Mesothelial cell of epicardium (in vitro differentiated cells): ENCODE data around the gene ARHGEF39. TPM values are rescaled to one million over a fixed set of nuclear protein-coding genes. Genes with fewer than 3 reads are reported as not detected.

Source experiments
- DNase-seq, 2 experiments: peaks; one replicate each; pipeline ENCODE4 v3.0.0; 2021; ENCODE audit warnings: low spot score in 2 of 2; ENCODE audit not compliant: unreplicated experiment in 2 of 2
- H3K27ac Mint-ChIP-seq: 2 replicates; pipeline ENCODE4 v1.8.0; 2021; ENCODE audit warnings: mixed read lengths
- H3K27me3 Mint-ChIP-seq: 2 replicates; pipeline ENCODE4 v1.8.0; 2021; ENCODE audit warnings: low read depth, mixed read lengths
- H3K36me3 Mint-ChIP-seq: 2 replicates; pipeline ENCODE4 v1.8.0; 2021; ENCODE audit warnings: mixed read lengths
- H3K4me1 Mint-ChIP-seq: 2 replicates; pipeline ENCODE4 v1.8.0; 2021; ENCODE audit warnings: mixed read lengths
- H3K4me3 Mint-ChIP-seq: 2 replicates; pipeline ENCODE4 v1.8.0; 2021; ENCODE audit warnings: mild to moderate bottlenecking, moderate library complexity, mixed read lengths
- H3K9me3 Mint-ChIP-seq: 2 replicates; pipeline ENCODE4 v1.8.0; 2021; ENCODE audit warnings: mixed read lengths
- total RNA-seq: library from RNA; stranded (reverse); gene quantifications from 3 replicates; pipeline ENCODE4 v1.2.1, GENCODE V29; 2021
- TF ChIP-seq, protein P1 (sequence below): fragments of 200-600 bp; sonication (generic); IDR thresholded peaks from one replicate; pipeline ENCODE4 v1.5.0; 2021; ENCODE audit warnings: antibody characterized with exemption; ENCODE audit not compliant: unreplicated experiment

ARHGEF39 gene
- total RNA-seq, 1 donor from 2014 or later, result 6.3 TPM

DNA sequence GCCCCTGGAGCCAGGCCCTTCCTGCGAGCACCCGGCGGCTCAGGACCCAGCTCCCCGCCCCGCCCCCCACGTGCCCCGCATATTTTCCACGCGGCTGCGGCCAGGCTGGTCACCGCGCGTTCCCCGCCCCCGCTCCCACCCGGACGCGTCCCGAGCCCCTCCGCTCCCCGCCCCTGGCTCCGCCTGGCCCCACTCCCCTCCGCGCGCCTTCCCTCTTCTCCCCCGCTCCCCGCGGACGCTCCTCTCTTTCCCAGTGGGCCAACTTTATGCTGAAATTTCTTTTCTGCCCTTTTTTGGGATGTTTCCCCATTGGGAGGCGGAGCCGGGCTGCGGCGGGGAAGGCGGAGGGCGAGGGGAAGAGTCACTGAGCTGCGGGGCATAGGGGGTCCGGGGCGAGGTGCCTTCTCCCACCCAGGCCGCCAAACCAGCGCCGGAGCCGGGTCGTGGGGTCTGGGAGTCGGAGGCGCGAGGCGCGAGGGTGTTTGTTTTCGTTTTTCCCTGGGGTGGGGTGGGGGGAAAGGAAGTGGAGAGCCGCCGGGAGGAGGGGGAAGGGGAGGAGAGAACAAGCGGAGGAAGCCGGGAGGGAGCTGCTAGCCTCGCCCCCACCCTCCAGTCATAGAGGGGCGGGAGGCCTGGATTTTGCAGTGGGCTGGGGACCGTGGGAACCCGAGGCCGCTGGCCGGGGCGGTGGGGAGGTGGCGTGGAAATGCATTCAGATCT, 25.8 kb upstream of the ARHGEF39 start:
- Mint-ChIP-seq H3K4me1 (peaks cover 38% of the 10 kb centered on the region), H3K9me3 (no peaks in the 10 kb centered on the region), H3K27ac (peak overlapping the region; percentile 95), H3K36me3 (peaks cover 8% of the 10 kb centered on the region), H3K27me3 (no peaks in the 10 kb centered on the region), H3K4me3 (peak overlapping the region; percentile 88)
- peak; percentile 72 to 74 for DNase-seq
- TF ChIP-seq, protein P1, sequence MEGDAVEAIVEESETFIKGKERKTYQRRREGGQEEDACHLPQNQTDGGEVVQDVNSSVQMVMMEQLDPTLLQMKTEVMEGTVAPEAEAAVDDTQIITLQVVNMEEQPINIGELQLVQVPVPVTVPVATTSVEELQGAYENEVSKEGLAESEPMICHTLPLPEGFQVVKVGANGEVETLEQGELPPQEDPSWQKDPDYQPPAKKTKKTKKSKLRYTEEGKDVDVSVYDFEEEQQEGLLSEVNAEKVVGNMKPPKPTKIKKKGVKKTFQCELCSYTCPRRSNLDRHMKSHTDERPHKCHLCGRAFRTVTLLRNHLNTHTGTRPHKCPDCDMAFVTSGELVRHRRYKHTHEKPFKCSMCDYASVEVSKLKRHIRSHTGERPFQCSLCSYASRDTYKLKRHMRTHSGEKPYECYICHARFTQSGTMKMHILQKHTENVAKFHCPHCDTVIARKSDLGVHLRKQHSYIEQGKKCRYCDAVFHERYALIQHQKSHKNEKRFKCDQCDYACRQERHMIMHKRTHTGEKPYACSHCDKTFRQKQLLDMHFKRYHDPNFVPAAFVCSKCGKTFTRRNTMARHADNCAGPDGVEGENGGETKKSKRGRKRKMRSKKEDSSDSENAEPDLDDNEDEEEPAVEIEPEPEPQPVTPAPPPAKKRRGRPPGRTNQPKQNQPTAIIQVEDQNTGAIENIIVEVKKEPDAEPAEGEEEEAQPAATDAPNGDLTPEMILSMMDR, result no peak

DNA sequence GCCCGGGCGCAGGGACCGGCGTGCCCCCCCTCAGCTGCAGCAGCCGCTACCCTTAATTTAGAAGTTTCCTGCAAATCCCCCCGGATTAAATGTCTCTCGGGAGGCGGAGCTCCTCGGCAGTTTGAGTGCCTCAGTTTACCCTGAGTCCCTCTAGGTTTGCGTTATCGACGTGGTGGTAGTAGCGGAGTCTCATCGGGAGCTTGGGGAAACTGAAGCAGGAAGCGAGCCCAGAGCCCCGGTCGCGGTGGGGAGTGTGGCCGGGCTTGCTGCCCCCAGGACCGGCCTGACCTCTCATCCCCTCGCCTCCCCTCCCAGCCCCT, 25.3 kb upstream of the ARHGEF39 start:
- H3K4me1 Mint-ChIP-seq, result peaks cover 38% of the 10 kb centered on the region
- H3K36me3 Mint-ChIP-seq, result peaks cover 9% of the 10 kb centered on the region
- H3K4me3 Mint-ChIP-seq, result peak overlapping the region; percentile 88
- TF ChIP-seq, protein P1, result no peak
- H3K27ac Mint-ChIP-seq, result peak overlapping the region; percentile 84
- no peaks in the 10 kb centered on the region for H3K27me3 Mint-ChIP-seq
- no peaks in the 10 kb centered on the region for H3K9me3 Mint-ChIP-seq
- DNase-seq, result no peak

- H3K36me3 Mint-ChIP-seq, result peaks cover 9% of the 10 kb centered on the region
Measured at GRCh38 chr9:35689542-35690293, 24.7 kb upstream of the ARHGEF39 start, which contains the start of gene TPM2. TPM2 (minus strand) TSS chr9:35689925; CDS start chr9:35689817, 108 bp downstream.

GRCh38 chr9:35688558-35689541, 23.9 kb upstream of the ARHGEF39 start:
- Mint-ChIP-seq H3K27me3 (no peaks in the 10 kb centered on the region), H3K36me3 (peaks cover 14% of the 10 kb centered on the region), H3K4me1 (peaks cover 38% of the 10 kb centered on the region), H3K4me3 (peak overlapping the region; percentile 88), H3K9me3 (no peaks in the 10 kb centered on the region), H3K27ac (peak overlapping the region; percentile 97)
- TF ChIP-seq, protein P1, result no peak
- DNase-seq, result no peak

More at GRCh38 chr9:35689542-35690293, 24.7 kb upstream of the ARHGEF39 start, which contains the start of gene TPM2:
- TF ChIP-seq, protein P1, result no peak
- H3K4me3 Mint-ChIP-seq, result peak within 1 kb of the TSS; percentile 88
- no peaks in the 10 kb centered on the region for H3K27me3 Mint-ChIP-seq
- peaks cover 38% of the 10 kb centered on the region for H3K4me1 Mint-ChIP-seq
- DNase-seq, result peak; percentile 53 to 73
- peak within 1 kb of the TSS; percentile 97 for H3K27ac Mint-ChIP-seq
- H3K9me3 Mint-ChIP-seq, result no peaks in the 10 kb centered on the region

DNA sequence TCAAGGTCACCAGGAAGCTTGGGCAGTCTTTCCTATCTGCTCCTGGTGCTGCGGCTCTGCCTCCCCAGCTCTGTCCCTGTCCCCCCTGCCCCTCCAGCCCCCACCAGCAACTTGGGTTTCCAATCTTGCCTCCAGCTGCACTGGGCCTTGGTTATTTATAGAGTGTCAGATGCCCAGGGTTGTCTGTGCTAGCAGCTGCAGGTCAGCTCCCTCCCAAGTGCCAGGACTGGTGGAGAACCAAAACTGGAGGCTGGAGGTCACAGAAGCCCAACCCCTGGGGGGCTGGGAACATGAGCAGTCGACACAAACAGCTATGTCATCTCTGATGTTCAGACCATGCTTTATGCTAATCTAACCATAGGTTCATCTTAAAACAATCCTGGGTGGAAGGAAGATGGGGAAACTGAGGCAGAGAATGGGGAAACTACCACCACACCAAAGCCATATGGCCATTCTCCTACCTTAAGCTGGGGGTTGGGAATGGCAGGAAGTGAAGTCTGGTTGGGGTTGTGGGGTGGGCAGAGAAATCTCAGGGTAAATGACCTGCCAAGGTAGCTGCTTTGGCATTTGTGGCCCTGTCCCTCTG, 23.1 kb upstream of the ARHGEF39 start:
- H3K4me1 Mint-ChIP-seq, result peaks cover 38% of the 10 kb centered on the region
- TF ChIP-seq, protein P1, result no peak
- H3K27me3 Mint-ChIP-seq, result no peaks in the 10 kb centered on the region
- H3K27ac Mint-ChIP-seq, result peak overlapping the region; percentile 97
- no peaks in the 10 kb centered on the region for H3K9me3 Mint-ChIP-seq
- H3K36me3 Mint-ChIP-seq, result peaks cover 21% of the 10 kb centered on the region
- H3K4me3 Mint-ChIP-seq, result peak overlapping the region; percentile 88
- DNase-seq, result no peak
